Measurements from ENCODE around the gene ARHGAP6. TPM values are rescaled to one million over a fixed set of nuclear protein-coding genes. Genes with fewer than 3 reads are reported as not detected.

ARHGAP6 gene
- total and polyA plus RNA-seq, 9 of the 15 experiments (the other 6 are each of a cell fraction or from before 2014, with no cell fraction given): 12.5 to 63.6 (median 41.8) TPM

DNA sequence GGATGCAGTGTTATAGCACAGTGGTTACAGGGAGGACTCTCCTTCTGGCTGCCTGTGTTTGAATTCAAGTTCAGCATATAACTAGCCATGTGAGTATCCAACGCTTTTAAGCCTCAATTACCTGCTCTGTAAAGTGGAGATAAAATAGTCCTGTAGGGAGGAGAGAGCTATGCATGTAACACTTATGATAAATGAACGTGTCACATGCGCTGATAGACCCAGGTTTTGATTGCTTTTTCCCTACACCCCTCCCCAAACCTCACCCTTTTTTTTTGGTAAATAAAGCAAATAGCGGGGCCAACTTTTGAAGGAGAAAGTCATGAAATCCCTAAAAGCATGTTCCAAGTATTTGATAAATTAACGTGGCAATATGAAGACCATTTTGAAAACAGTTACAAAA lies 392.9 kb downstream of the ARHGAP6 start (continued):
- TF ChIP-seq, protein P1, sequence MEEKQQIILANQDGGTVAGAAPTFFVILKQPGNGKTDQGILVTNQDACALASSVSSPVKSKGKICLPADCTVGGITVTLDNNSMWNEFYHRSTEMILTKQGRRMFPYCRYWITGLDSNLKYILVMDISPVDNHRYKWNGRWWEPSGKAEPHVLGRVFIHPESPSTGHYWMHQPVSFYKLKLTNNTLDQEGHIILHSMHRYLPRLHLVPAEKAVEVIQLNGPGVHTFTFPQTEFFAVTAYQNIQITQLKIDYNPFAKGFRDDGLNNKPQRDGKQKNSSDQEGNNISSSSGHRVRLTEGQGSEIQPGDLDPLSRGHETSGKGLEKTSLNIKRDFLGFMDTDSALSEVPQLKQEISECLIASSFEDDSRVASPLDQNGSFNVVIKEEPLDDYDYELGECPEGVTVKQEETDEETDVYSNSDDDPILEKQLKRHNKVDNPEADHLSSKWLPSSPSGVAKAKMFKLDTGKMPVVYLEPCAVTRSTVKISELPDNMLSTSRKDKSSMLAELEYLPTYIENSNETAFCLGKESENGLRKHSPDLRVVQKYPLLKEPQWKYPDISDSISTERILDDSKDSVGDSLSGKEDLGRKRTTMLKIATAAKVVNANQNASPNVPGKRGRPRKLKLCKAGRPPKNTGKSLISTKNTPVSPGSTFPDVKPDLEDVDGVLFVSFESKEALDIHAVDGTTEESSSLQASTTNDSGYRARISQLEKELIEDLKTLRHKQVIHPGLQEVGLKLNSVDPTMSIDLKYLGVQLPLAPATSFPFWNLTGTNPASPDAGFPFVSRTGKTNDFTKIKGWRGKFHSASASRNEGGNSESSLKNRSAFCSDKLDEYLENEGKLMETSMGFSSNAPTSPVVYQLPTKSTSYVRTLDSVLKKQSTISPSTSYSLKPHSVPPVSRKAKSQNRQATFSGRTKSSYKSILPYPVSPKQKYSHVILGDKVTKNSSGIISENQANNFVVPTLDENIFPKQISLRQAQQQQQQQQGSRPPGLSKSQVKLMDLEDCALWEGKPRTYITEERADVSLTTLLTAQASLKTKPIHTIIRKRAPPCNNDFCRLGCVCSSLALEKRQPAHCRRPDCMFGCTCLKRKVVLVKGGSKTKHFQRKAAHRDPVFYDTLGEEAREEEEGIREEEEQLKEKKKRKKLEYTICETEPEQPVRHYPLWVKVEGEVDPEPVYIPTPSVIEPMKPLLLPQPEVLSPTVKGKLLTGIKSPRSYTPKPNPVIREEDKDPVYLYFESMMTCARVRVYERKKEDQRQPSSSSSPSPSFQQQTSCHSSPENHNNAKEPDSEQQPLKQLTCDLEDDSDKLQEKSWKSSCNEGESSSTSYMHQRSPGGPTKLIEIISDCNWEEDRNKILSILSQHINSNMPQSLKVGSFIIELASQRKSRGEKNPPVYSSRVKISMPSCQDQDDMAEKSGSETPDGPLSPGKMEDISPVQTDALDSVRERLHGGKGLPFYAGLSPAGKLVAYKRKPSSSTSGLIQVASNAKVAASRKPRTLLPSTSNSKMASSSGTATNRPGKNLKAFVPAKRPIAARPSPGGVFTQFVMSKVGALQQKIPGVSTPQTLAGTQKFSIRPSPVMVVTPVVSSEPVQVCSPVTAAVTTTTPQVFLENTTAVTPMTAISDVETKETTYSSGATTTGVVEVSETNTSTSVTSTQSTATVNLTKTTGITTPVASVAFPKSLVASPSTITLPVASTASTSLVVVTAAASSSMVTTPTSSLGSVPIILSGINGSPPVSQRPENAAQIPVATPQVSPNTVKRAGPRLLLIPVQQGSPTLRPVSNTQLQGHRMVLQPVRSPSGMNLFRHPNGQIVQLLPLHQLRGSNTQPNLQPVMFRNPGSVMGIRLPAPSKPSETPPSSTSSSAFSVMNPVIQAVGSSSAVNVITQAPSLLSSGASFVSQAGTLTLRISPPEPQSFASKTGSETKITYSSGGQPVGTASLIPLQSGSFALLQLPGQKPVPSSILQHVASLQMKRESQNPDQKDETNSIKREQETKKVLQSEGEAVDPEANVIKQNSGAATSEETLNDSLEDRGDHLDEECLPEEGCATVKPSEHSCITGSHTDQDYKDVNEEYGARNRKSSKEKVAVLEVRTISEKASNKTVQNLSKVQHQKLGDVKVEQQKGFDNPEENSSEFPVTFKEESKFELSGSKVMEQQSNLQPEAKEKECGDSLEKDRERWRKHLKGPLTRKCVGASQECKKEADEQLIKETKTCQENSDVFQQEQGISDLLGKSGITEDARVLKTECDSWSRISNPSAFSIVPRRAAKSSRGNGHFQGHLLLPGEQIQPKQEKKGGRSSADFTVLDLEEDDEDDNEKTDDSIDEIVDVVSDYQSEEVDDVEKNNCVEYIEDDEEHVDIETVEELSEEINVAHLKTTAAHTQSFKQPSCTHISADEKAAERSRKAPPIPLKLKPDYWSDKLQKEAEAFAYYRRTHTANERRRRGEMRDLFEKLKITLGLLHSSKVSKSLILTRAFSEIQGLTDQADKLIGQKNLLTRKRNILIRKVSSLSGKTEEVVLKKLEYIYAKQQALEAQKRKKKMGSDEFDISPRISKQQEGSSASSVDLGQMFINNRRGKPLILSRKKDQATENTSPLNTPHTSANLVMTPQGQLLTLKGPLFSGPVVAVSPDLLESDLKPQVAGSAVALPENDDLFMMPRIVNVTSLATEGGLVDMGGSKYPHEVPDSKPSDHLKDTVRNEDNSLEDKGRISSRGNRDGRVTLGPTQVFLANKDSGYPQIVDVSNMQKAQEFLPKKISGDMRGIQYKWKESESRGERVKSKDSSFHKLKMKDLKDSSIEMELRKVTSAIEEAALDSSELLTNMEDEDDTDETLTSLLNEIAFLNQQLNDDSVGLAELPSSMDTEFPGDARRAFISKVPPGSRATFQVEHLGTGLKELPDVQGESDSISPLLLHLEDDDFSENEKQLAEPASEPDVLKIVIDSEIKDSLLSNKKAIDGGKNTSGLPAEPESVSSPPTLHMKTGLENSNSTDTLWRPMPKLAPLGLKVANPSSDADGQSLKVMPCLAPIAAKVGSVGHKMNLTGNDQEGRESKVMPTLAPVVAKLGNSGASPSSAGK (IDR thresholded peaks at IDR 0.05): no peak
- TF ChIP-seq ZNF282 (CRISPR knock-in tag; IDR thresholded peaks at IDR 0.05) (no peak), KLF16 (IDR thresholded peaks at IDR 0.05) (no peak), ZNF124 (CRISPR knock-in tag; IDR thresholded peaks at IDR 0.05) (no peak), RBBP5 (IDR thresholded peaks at IDR 0.05; ENCODE audit: borderline replicate concordance, insufficient read depth, low read length, poor library complexity, severe bottlenecking) (no peak), CBFA2T2 (conservative IDR thresholded peaks at IDR 0.05) (0 out of 2 replicates have a peak, but pooled peaks have one; percentile 12), ZNF263 (CRISPR knock-in tag; IDR thresholded peaks at IDR 0.05; ENCODE audit: borderline replicate concordance) (no peak), PTBP1 (IDR thresholded peaks at IDR 0.05; ENCODE audit: low read depth, low read length) (no peak), CXXC5 (CRISPR knock-in tag; IDR thresholded peaks at IDR 0.05) (0 out of 2 replicates have a peak, but pooled peaks have one; percentile 10), SNRNP70 (optimal IDR thresholded peaks at IDR 0.05; ENCODE audit: low read depth, low read length) (no peak), MEIS2 (IDR thresholded peaks at IDR 0.05; ENCODE audit: partially characterized antibody) (peak; percentile 84), ELF1 (tag; IDR thresholded peaks at IDR 0.05) (no peak), POLR3A (IDR thresholded peaks at IDR 0.05; ENCODE audit: borderline replicate concordance, extremely low read depth, insufficient read depth, insufficient read length) (no peak)
- TF ChIP-seq, protein P2, sequence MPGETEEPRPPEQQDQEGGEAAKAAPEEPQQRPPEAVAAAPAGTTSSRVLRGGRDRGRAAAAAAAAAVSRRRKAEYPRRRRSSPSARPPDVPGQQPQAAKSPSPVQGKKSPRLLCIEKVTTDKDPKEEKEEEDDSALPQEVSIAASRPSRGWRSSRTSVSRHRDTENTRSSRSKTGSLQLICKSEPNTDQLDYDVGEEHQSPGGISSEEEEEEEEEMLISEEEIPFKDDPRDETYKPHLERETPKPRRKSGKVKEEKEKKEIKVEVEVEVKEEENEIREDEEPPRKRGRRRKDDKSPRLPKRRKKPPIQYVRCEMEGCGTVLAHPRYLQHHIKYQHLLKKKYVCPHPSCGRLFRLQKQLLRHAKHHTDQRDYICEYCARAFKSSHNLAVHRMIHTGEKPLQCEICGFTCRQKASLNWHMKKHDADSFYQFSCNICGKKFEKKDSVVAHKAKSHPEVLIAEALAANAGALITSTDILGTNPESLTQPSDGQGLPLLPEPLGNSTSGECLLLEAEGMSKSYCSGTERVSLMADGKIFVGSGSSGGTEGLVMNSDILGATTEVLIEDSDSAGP (CRISPR knock-in tag; IDR thresholded peaks at IDR 0.05): no peak
- TF ChIP-seq, protein P3, sequence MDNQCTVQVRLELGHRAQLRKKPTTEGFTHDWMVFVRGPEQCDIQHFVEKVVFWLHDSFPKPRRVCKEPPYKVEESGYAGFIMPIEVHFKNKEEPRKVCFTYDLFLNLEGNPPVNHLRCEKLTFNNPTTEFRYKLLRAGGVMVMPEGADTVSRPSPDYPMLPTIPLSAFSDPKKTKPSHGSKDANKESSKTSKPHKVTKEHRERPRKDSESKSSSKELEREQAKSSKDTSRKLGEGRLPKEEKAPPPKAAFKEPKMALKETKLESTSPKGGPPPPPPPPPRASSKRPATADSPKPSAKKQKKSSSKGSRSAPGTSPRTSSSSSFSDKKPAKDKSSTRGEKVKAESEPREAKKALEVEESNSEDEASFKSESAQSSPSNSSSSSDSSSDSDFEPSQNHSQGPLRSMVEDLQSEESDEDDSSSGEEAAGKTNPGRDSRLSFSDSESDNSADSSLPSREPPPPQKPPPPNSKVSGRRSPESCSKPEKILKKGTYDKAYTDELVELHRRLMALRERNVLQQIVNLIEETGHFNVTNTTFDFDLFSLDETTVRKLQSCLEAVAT (IDR thresholded peaks at IDR 0.05): no peak
